ENCODE data around the gene FOXP1. TPM values are rescaled to one million over a fixed set of nuclear protein-coding genes. Genes with fewer than 3 reads are reported as not detected.

FOXP1 gene
- total and polyA plus RNA-seq, 2 of the 13 experiments (the other 11 are each of a cell fraction or from before 2014, with no cell fraction given): 40.4 to 59.0 TPM

DNA sequence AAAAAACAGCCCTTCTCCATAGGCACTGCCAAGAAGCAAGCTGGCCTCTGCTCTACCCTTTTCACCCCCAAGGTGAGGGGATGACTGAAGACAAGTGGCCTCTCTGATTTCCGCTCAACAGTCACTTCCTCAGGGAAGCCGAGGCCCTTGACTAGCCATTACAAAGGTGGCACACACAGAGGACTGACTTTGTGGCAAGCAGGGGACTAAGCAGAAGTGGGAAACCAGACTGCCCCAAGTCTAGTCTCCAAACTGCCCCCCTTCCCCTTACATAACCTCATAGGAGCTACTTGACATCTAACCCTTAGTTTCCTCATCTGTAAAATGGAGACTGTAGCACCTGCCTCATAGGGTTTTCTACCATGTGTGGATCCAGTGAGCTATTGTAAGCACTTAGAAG lies 118.9 kb downstream of the FOXP1 start:
- intact Hi-C loops (cut with micrococcal nuclease; ENCODE audit: unreplicated experiment): no loop called here
- BruUV-seq (replicated peaks): no TSS peak
- Histone ChIP-seq H3K27ac (ENCODE audit: extremely low read length, insufficient read depth, low read length) (no peak overlapping the region), H3K9me3 (ENCODE audit: low read length) (no peaks in the 10 kb centered on the region), H3K36me3 (replicated peaks in 1 of 2; ENCODE audit: control insufficient read depth in 1 of 2, insufficient read depth in 2 of 2, low read length in 2 of 2) (no peaks in the 10 kb centered on the region; a peak in 2 of 5 replicates), H3K79me2 (ENCODE audit: insufficient read depth, low read length) (peaks cover 9% of the 10 kb centered on the region), H3K4me1 (ENCODE audit: insufficient read depth, low read length) (no peaks in the 10 kb centered on the region), H4K20me1 (ENCODE audit: insufficient read depth, low read length) (no peaks in the 10 kb centered on the region; the same call in none of the 2 replicates), H3K27me3 (ENCODE audit: control insufficient read depth in 1 of 2, insufficient read depth in 2 of 2, low read length in 2 of 2) (no peaks in the 10 kb centered on the region), H2AFZ (ENCODE audit: low read length) (no peak overlapping the region), H3K4me2 (ENCODE audit: low read depth, low read length) (no peak overlapping the region), H3K4me3 (replicated peaks in 1 of 3; ENCODE audit: insufficient read depth in 1 of 3, low read depth in 2 of 3, low read length in 3 of 3) (no peak overlapping the region), H3K9ac (ENCODE audit: insufficient read depth, low read depth, low read length) (no peak overlapping the region)
- FAIRE-seq: no peak
- no peak for ATAC-seq
- DNase-seq (ENCODE audit: low spot score): no peak
- WGBS (ENCODE audit: low lambda C conversion rate): 100% methylated on average over 2 of the region's 2 CpGs
- in situ Hi-C loops (cut with HindIII; ENCODE audit: extremely low pct_ligation_motif_present, low pct_unique_long_range_greater_than_20kb): no loop called here
- ChIA-PET CTCF (ENCODE audit: low intra/inter-chr PET ratio, low total read pairs) (no interaction called here), POLR2A (no interaction called here)
- TF ChIP-seq, protein P1, sequence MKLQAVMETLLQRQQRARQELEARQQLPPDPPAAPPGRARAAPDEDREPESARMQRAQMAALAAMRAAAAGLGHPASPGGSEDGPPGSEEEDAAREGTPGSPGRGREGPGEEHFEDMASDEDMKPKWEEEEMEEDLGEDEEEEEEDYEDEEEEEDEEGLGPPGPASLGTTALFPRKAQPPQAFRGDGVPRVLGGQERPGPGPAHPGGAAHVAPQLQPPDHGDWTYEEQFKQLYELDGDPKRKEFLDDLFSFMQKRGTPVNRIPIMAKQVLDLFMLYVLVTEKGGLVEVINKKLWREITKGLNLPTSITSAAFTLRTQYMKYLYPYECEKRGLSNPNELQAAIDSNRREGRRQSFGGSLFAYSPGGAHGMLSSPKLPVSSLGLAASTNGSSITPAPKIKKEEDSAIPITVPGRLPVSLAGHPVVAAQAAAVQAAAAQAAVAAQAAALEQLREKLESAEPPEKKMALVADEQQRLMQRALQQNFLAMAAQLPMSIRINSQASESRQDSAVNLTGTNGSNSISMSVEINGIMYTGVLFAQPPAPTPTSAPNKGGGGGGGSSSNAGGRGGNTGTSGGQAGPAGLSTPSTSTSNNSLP (IDR thresholded peaks at IDR 0.05; ENCODE audit: low read depth, low read length): no peak
- no peak for TF ChIP-seq SIX1 (CRISPR knock-in tag; IDR thresholded peaks at IDR 0.05; ENCODE audit: borderline replicate concordance)
- TF ChIP-seq ZNF367 (CRISPR knock-in tag; IDR thresholded peaks at IDR 0.05; ENCODE audit: borderline replicate concordance): no peak
- TF ChIP-seq RXRA (CRISPR knock-in tag; IDR thresholded peaks at IDR 0.05): no peak
- no peak for TF ChIP-seq DPF2 (CRISPR knock-in tag; IDR thresholded peaks at IDR 0.05; ENCODE audit: borderline replicate concordance, low read depth)
- TF ChIP-seq KLF13 (CRISPR knock-in tag; IDR thresholded peaks at IDR 0.05): no peak
- no peak for TF ChIP-seq RARA (CRISPR knock-in tag; IDR thresholded peaks at IDR 0.05)
- TF ChIP-seq ZNF484 (CRISPR knock-in tag; IDR thresholded peaks at IDR 0.05; ENCODE audit: borderline replicate concordance, low read depth): no peak
- TF ChIP-seq CHCHD3 (CRISPR knock-in tag; IDR thresholded peaks at IDR 0.05): no peak
- no peak for TF ChIP-seq SOX13 (IDR thresholded peaks at IDR 0.05)
- TF ChIP-seq SOX13 (CRISPR knock-in tag; conservative IDR thresholded peaks at IDR 0.05 in 1 of 2, IDR thresholded peaks at IDR 0.05 in 1 of 2): no peak
